Testis (tissue), 2 donors: Measurements from ENCODE around the gene CCDC9B.

ENCODE experiments used
- CTCF ChIP-seq, 3 experiments: fragments of 450-650 bp in 2 of 3; fragments of 200-600 bp in 1 of 3; sonication (generic) in 1 of 3; IDR thresholded peaks; one replicate each; pipeline ENCODE4 v1.5.1; 2016 to 2019; ENCODE audit warnings: antibody characterized with exemption in 3 of 3, mild to moderate bottlenecking in 2 of 3, moderate library complexity in 1 of 3
- POLR2A ChIP-seq: fragments of 450-650 bp; IDR thresholded peaks from one replicate; pipeline ENCODE4 v1.6.1; 2017; ENCODE audit warnings: antibody characterized with exemption, mild to moderate bottlenecking, moderate library complexity

GRCh38 chr15:40377606-40378005 is 36.9 kb upstream of the CCDC9B start:
- TF ChIP-seq CTCF (IDR thresholded peaks at IDR 0.05), result no peak
- TF ChIP-seq POLR2A, result no peak
